Stimulated activated CD4-positive, alpha-beta T cell treated with anti-CD3 and anti-CD28 coated beads, Interleukin-15, amount 100 ng/mL, for 48 hours (primary cell): ENCODE data around the gene HNRNPA2B1.
A peak's percentile ranks its signal among the peaks of the same experiment; 100 is the strongest.
"Not testable (repeated sequence)": the region's sequence is repeated elsewhere in the genome, so short reads cannot be mapped to it uniquely, and the experiment has no call there.

Source experiments
- DNase-seq, 2 donors: peaks; one replicate each; pipeline ENCODE4 v3.0.0-alpha.2; 2020; ENCODE audit warnings: low read depth in 2 of 2

HNRNPA2B1 gene

DNA sequence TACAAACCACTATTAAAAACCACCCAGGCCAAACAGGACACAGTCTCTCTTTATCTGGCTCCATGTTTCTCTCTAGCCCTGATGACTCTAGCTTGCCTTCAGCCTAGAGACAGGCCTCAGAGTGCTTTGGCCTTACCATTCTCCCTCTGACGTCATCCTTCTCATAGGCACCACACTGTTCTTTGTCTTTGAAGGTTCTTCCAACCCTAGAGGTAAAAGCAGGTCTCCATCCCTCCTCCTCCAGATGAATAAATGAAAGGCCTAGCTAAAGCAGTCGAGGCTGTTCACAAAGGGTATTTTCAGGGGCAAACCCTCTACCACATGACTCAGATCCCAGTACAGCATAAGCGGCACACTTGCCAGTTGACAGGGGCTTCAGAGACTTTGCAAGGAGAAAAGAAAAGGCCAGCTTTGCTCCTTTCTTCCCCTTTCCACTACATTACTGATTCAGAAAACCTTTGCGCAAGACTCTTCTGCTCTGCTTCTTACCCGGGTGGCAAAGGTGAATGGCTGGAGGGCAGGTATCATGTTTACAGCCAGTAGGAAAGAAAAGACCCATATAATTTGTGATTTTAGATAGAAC lies 33.8 kb downstream of the HNRNPA2B1 start:
- DNase-seq = no peak

- no peak for DNase-seq
Measured at GRCh38 chr7:26165950-26166683, 34.4 kb downstream of the HNRNPA2B1 start.

DNA sequence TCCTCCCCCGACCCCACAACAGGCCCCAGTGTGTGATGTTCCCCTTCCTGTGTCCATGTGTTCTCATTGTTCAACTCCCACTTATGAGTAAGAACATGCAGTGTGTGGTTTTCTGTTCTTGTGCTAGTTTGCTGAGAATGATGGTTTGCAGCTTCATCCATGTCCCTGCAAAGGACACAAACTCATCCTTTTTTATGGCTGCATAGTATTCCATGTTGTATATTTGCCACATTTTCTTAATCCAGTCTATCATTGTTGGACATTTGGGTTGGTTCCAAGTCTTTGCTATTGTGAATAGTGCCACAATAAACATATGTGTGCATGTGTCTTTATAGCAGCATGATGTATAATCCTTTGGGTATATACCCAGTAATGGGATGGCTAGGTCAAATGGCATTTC lies 36.7 kb downstream of the HNRNPA2B1 start:
- not testable (repeated sequence) for DNase-seq

DNA sequence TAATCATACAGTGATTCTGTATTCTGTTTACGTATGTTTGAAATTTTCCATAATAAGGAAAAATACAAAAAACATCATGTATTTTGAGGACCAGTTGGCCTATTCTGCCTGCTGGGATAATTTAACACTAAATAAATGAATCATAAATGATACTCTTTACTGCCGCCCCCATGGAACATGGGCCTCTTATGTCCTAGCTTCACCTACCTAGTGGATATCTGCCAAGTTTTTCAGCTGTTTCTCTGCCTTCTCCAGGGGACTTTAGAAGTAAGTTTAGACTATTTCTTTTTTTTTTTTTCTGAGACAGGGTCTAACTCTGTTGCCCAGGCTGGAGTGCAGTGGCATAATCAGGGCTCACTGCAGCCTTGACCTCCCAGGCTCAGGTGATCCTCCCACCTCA lies 38.1 kb downstream of the HNRNPA2B1 start:
- no peak for DNase-seq

DNA sequence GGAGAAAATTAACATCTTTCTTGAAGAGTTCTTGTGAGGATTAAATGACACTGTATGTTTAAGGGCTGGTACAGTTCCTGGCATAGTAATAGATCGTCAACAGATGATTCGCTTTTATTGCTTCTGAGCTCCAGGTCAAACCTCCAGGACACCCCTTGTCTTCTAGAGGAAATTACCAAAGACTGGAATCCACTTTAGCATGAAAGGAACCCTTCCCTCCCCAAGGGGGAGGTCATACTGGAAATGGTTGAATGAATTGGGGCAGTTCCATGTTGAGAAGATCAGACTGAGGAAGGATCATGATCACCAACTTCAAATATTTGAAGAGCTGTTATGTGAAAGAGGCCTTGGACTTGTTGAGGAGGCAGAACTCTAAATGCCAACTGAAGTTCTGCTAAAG lies 39.6 kb downstream of the HNRNPA2B1 start:
- no peak for DNase-seq

- DNase-seq = no peak
Measured at GRCh38 chr7:26159243-26159642, 41.3 kb downstream of the HNRNPA2B1 start.

- DNase-seq = no peak
Measured at GRCh38 chr7:26157520-26158105, 42.9 kb downstream of the HNRNPA2B1 start.

DNA sequence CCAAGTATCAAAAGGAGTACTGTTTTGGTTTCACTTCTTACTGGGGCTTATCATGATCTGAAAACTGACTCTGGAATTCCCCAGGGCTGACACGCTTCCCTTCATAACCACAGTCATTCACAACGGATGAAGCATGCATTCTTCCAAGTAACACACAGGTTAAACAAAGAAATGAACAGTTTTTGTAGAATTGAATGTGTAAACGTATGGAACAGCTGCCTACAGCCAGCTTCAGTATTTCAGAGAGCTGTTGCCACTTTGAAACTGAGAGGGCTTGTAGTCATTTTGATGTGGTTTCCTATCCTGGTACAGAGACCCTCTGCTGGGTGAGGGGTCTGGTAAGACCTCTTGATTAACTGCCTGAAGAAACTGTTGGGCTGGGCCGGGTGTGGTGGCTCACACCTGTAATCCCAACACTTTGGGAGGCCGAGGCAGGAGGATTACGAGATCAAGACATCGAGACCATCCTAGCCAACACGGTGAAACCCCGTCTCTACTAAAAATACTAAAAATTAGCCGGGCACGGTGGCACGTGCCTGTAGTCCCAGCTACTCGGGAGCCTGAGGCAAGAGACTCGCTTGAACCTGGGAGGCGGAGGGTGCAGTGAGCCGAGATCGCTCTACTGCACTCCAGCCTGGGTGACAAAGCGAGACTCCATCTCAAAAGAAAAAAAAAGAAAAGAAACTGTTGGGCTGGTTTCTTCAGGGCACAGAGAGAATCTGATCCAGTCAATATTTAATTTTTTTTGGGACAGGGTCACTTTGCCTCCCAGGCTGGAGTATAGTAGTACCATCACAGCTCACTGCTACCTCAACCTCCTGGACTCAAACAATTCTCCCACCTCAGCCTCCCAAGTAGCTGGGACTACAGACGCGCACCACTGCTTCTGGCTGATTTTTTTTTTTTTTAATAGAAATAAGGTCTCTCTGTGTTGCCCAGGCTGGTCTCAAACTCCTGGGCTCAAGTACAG lies 43.8 kb downstream of the HNRNPA2B1 start:
- DNase-seq = no peak

- no peak for DNase-seq
Measured at GRCh38 chr7:26155531-26156375, 44.8 kb downstream of the HNRNPA2B1 start.

DNA sequence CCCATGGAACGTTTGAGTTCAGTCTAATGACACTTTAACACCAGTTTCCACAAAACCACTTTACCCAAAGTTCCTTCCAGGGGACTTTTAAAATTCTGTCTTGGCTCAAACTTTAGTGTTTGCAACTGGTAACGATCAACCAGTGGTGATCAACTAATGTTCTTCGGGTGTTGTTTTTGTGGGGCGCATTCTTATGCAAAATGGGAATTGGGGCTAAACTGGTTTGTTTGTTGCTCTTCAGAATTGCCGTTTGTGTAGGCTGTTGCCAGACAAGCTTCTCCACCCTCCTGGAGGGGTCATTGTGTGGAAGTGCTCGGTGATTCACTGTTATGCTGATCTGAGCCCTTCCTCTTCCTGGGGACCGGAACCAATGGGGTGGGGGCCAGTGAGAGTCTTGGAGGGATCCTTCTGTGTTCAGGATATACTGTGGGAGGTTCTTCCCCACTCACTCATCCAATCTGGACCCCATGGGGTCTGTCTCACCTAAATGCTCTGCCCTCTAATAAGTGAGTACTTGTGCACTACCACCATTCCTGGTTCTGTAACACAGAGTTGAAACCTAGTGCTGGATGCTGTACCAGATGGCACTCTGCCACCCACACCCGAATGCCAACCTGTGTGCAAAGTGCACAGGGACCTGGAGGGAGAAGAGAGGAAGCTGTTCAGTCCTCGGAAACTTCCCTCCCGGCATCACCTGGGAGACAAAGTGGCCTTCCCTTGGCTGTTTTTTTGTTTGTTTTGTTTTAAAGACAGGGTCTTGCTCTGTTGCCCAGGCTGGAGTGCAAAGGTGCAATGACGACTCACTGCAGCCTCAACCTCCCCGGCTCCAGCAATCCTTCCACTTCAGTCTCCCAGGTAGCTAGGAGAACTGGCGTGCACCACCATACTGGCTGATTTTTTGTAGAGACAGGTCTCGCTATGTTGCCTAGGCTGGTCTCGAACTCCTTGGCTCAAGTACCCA lies 46.4 kb downstream of the HNRNPA2B1 start:
- no peak for DNase-seq

DNA sequence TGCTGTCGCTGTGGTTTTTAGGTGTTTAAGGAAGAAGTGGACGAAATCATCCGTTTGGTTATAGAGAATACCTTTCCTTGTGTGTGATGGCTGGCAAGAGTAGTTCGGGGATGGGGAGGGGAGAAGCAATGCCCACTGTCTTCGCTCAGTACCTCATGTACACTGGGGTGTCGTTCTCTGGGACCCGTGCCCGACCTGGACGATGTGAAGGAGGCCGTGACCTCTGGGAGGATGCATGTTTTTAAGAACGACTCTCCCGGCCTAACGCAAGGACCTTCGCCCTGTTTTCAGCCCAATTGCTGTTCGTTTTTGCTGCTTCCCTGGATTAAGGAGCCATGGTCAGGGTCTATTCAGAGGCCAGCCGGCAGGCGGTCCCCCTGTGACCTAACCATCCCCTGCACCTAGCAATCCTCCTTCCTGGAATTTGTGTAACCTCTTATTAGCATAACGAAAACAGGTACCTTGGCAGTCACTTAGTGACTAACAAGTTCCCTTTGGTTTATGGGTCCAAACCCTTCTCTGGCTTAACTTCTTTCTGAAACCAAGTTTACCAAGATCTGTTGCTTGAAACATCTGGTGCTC lies 47.2 kb downstream of the HNRNPA2B1 start:
- DNase-seq = no peak

GRCh38 chr7:26152782-26153240 lies 47.7 kb downstream of the HNRNPA2B1 start:
- DNase-seq = not testable (repeated sequence)

- peak; percentile 65 to 83 for DNase-seq
Measured at GRCh38 chr7:26151953-26152781, 48.4 kb downstream of the HNRNPA2B1 start, which contains the start of gene NFE2L3. NFE2L3 (plus strand) TSS chr7:26152198; CDS start chr7:26152499, 301 bp downstream.

DNA sequence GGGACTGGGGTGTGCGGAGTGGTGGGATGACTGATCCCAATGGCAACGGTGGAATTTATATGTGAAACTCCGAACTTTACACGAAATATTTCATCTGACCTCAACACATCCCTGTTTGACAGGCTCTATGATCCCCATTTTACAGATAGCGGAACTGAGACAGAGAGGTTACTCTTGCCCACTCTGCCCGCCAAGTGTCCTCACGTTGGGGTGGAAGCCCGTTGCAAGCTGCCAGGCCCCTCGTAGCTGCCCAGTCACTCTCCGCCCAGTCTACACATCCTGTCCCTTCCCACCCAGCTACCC lies 48.9 kb downstream of the HNRNPA2B1 start:
- DNase-seq = no peak

DNA sequence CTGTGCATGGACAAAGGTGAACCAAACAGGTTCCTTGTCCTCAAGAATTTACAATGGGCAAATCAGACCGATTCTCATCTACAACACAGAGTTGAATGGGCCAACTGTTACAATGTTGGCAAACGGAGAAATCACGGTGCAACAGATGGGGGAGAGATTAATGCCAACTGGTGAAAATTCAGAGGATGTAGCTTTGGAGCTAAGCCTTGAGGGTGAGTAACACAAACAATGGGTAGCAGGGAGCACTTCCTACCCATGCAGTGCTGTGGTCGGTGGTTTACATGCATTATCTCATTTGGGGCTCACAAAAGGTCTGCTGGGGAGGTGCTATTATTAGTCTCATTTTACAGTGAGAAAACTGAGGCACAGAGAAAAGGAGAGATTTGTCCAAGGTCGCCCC lies 49.5 kb downstream of the HNRNPA2B1 start:
- no peak for DNase-seq

DNA sequence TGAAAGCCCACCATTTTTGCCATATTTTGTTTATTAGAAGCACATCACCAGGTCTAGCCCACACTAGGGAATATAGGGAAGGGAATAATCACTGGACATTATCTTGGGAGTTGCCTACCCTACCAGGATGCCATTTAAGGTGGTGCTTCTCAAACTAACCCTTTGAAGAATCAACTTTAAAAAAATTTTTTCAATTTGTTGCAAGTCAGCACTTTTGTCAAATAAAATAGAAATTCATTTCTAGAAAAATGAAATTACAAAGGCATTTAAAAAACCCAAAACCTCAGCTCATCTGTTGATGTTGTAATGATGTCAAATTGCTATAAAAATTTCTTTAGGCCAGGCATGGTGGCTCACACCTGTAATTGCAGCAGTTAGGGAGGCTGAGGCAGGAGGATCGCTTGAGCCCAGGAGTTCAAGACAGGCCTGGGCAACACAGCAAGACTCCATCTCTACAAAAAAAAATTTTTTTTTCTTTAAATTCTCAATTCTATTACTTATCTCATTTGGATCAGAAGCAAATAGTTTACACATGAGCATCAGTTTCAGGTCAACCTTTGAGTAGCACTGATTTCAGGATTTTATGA lies 51.1 kb downstream of the HNRNPA2B1 start:
- DNase-seq = no peak

GRCh38 chr7:26148307-26148700 lies 52.2 kb downstream of the HNRNPA2B1 start:
- not testable (repeated sequence) for DNase-seq

DNA sequence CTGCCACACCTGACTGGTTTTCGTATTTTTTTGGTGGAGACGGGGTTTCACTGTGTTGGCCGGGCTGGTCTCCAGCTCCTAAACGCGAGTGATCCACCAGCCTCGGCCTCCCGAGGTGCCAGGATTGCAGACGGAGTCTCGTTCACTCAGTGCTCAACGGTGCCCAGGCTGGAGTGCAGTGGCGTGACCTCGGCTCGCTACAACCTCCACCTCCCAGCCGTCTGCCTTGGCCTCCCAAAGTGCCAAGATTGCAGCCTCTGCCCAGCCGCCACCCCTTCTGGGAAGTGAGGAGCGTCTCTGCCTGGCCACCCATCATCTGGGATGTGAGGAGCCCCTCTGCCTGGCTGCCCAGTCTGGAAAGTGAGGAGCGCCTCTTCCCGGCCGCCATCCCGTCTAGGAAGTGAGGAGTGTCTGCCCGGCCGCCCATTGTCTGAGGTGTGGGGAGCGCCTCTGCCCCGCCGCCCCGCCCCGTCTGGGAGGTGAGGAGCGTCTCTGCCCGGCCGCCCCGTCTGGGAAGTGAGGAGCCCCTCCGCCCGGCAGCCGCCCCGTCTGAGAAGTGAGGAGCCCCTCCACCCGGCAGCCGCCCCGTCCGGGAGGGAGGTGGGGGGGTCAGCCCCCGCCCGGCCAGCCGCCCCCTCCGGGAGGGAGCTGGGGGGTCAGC lies 52.8 kb downstream of the HNRNPA2B1 start:
- not testable (repeated sequence) for DNase-seq
